T-helper 1 cell (primary cell): Measurements from ENCODE around the gene ZNF862.

Experiments
- DNase-seq, 5 donors: peaks; one replicate each; pipeline ENCODE4 v3.0.0-alpha.2; 2012 to 2020
- total RNA-seq, 4 donors: gene quantifications; one replicate each; lab custom pipeline; 2026; lab: John Stamatoyannopoulos, UW

ZNF862 gene
- 63.4 to 91.6 (median 76.1) reads per million in 4 donors for total RNA-seq

GRCh38 chr7:149838224-149838991 is at the start of gene ZNF862:
Gene ZNF862 (plus strand): TSS chr7:149838375. CDS start chr7:149838612, 237 bp downstream.
- peak; percentile 89 to 98 (median 94) for DNase-seq

- DNase-seq: no peak
These were observed 49.1 kb upstream of the ZNF862 start for GRCh38 chr7:149789101-149789500.

DNA sequence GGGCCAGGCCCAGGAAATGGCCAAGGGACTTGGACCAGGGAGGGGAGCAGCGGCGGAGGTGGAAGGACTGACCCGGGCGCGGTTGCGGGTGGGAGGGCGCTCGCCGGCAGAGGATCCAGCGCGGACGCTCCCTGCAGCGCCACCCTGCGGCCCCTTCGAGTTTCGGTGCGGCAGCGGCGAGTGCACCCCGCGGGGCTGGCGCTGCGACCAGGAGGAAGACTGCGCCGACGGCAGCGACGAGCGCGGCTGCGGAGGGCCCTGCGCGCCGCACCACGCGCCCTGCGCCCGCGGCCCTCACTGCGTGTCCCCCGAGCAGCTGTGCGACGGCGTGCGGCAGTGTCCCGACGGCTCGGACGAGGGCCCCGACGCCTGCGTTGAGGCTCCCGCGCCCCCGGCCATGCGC is 48.0 kb upstream of the ZNF862 start:
- peak in 3 of 5 donors; percentile 20 to 25 (median 24) for DNase-seq

GRCh38 chr7:149790754-149791360 is 47.3 kb upstream of the ZNF862 start:
- DNase-seq: no peak

- no peak for DNase-seq
These were observed 46.6 kb upstream of the ZNF862 start for GRCh38 chr7:149791411-149792219.

DNA sequence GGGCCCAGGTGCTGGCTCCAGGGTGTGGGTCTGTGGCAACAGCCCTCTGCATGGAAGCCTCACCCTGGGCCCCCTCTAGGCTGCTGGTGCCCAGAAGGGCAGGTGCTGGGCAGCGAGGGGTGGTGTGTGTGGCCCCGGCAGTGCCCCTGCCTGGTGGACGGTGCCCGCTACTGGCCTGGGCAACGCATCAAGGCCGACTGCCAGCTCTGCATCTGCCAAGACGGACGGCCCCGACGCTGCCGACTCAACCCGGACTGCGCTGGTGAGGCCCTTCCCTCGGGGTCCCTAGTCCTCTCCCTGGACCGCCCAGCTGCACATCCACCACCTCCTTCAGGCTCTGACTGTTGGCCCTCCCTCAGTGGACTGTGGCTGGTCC is 46.0 kb upstream of the ZNF862 start:
- no peak for DNase-seq

DNA sequence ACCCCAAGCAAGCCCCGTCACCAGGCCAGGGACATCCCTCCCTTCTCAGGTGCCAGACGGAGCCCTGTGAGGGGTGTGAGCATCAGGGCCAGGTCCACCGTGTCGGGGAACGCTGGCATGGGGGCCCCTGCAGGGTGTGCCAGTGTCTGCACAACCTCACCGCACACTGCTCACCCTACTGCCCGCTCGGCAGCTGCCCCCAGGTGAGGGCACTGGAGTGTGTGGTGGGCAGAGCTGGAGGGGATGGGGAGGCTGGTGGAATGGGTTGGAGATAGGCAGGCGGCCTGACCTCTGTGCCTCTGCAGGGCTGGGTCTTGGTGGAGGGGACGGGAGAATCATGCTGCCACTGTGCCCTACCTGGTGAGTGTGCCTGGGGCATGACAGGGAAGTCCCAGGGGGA is 44.9 kb upstream of the ZNF862 start:
- no peak for DNase-seq

GRCh38 chr7:149794661-149795060 is 43.5 kb upstream of the ZNF862 start:
- DNase-seq: no peak

DNA sequence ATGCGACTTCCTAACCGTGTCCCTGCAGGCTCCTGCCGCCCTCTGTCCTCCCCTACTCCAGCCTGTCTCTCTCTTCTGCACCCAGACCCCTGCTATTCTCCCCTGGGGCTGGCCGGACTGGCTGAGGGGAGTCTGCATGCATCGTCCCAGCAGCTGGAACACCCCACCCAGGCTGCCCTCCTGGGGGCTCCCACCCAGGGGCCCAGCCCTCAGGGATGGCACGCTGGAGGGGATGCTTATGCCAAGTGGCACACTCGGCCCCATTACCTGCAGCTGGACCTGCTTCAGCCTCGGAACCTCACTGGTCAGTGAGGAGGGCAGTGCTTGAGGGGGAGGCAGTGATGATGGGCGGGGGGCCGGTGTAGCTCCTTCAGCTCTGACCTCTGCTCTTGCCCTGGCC is 43.0 kb upstream of the ZNF862 start:
- DNase-seq: no peak

GRCh38 chr7:149796287-149796860 is 41.8 kb upstream of the ZNF862 start:
- DNase-seq: no peak

GRCh38 chr7:149797771-149798170 is 40.4 kb upstream of the ZNF862 start:
- no peak for DNase-seq

- DNase-seq: peak in 4 of 5 donors; percentile 24 to 58 (median 48)
These were observed 38.6 kb upstream of the ZNF862 start for GRCh38 chr7:149799397-149800168.

DNA sequence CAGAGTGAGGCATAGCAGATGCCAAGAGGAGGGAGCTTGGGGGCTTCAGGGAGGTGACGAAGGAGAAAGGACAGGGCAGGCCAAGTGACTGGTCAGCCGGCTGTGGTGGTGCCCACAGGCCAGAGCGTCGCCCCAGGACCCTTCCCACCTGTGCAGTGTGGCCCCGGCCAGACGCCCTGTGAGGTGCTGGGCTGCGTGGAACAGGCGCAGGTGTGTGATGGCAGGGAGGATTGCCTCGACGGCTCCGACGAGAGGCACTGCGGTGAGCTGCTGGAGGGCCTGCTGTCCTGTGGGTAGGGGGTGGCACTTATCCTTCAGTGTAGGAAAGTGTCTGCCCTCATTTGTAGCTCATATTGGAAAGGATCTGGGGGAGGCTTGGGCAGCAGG is 38.0 kb upstream of the ZNF862 start:
- DNase-seq: no peak

DNA sequence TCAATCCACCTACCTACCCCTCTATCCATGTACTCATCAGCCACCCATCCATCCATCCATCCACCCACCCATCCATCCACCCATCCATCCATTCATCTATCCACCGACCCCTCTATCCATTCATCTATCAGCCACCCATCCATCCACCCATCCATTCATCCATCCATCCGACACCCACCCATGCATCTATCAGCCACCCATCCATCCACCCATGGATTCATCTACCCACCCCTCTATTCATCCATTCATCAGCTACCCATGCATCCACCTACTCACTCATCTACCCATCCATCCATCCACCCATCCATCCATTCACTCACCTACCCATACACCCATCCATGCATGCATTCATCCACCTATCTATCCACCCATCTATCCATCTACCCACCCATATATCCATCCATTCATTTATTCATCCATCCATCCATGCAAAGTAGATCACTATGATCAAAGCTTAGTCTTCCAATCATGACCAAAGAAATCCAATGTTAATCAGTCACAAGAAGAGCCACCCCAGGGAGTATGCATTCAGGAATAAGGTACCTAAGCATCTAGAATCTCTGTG is 37.1 kb upstream of the ZNF862 start:
- no peak for DNase-seq

DNA sequence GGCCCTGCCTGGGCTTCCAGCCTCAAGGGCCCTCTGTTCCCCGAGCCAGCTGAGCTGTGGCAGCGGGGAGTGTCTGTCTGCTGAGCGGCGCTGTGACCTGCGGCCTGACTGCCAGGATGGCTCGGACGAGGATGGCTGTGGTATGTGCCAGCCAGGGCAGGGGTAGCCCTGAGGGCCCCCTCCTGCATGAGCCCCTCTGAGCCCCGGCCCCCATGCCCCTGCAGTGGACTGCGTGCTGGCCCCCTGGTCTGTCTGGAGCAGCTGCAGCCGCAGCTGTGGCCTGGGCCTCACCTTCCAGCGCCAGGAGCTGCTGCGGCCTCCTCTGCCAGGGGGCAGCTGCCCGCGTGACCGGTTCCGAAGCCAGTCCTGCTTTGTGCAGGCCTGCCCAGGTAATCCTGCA is 36.4 kb upstream of the ZNF862 start:
- no peak for DNase-seq

GRCh38 chr7:149802966-149803365 is 35.2 kb upstream of the ZNF862 start:
- no peak for DNase-seq

DNA sequence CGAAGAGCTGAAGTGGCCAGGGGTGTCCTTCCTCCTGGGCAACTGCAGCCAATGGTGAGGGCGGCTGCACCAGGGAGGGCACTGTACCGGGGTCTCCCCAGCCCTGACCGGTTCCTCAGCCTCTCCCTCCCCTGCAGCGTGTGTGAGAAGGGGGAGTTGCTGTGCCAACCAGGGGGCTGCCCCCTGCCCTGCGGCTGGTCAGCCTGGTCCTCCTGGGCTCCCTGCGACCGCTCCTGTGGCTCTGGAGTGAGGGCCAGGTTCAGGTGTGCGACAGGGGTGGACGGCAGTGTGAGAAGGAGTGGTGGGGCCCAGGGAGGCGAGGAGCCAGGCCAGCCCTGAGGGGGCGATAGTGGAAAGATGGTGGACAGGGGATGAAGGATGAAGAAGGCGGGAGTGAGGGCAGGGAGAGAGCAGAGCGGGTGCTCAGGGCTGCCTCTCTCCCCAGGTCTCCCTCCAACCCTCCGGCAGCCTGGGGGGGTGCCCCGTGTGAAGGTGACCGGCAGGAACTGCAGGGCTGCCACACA is 34.6 kb upstream of the ZNF862 start:
- no peak for DNase-seq

GRCh38 chr7:149804106-149804505 is 34.1 kb upstream of the ZNF862 start:
- DNase-seq: no peak

DNA sequence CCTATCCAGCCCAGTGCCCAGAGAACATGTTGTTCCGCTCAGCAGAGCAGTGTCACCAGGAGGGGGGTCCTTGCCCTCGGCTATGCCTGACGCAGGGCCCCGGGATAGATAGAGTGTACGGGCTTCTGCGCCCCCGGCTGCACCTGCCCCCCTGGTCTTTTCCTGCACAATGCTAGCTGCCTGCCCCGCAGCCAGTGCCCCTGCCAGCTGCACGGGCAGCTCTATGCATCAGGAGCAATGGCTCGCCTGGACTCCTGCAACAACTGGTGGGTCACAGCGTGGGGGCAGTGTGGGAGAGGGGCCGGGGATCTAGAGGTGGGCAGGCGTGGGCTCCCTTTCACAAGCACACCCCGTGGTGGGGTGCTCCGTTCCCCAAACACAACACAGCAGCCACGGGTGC is 31.4 kb upstream of the ZNF862 start:
- no peak for DNase-seq

DNA sequence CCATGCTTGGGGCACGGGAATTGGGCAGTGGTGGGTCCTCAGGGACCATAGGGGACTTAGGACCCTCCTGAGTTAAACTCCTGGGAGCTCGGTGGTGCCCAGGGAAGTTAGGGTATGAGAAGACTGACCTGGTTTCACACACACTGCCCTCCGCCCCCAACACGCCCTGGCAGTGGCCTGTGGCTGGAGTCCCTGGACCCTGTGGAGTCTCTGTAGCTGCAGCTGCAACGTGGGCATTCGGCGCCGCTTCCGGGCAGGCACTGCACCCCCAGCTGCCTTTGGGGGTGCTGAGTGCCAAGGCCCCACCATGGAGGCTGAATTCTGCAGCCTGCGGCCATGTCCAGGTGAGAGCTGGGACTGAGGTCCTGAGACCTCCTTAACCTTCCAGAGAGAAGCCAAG is 29.9 kb upstream of the ZNF862 start:
- no peak for DNase-seq

- DNase-seq: no peak
These were observed 29.0 kb upstream of the ZNF862 start for GRCh38 chr7:149809215-149809614.

GRCh38 chr7:149811221-149811620 is 27.0 kb upstream of the ZNF862 start:
- no peak for DNase-seq
